HG03103 (cell line): ENCODE measurements around the gene TRIM71.
"Not testable (repeated sequence)": the region's sequence is repeated elsewhere in the genome, so short reads cannot be mapped to it uniquely, and the experiment has no call there.

Source experiments
- ATAC-seq: cut with Tn5 transposase; IDR thresholded peaks from one replicate; pipeline ENCODE4 v1.9.1; 2021; ENCODE audit warnings: low read depth; ENCODE audit not compliant: unreplicated experiment

Gene TRIM71

DNA sequence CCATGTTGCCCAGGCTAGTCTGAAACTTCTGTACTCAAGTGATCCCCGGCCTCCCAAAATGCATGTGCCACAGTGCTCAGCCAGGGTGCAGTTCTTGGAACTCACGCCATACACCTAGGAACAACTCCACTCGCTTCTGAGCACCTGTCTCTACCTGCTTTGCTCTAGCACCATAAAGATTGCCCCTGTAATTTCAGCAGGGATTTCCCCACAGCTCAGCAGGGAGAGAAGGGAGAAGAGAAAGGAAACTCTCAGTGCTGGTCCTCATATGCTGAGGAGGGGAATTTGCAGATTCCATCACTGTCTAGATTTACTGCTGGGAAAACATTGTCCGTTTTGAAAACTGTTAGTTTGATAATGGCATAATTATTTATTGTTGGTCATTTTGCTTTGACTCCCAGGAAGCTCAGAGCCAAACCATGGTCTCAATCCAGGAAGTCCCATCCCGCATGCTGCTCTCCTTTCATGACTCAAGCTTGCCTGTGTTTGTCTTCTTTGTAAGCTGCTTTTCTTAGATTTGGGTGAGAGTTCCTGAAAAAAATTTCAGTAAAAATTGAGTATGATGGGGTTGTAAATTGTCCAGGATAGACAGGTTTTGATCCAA lies 24.2 kb downstream of the TRIM71 start:
- no peak for ATAC-seq

DNA sequence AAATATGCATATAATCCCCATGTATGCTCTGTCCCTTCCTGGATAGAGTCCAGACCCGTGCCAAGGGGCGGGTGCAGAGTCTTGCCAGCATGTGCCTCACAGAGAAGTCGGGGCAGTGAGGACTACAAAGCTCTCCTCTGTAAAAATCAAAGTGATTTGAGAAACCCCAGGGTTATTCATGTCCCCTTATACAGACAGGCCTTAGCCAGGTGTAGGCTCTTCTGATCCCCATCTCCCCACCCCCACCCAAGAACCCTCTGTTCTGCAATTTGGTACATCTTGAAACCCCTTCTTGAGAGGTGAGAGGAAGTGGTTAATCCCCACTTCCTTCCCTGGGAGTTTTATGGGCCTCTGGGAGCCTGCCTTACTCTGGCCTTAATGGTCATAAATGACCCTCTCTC lies 24.7 kb downstream of the TRIM71 start:
- no peak for ATAC-seq

GRCh38 chr3:32842987-32843386 lies 25.2 kb downstream of the TRIM71 start:
- no peak for ATAC-seq

DNA sequence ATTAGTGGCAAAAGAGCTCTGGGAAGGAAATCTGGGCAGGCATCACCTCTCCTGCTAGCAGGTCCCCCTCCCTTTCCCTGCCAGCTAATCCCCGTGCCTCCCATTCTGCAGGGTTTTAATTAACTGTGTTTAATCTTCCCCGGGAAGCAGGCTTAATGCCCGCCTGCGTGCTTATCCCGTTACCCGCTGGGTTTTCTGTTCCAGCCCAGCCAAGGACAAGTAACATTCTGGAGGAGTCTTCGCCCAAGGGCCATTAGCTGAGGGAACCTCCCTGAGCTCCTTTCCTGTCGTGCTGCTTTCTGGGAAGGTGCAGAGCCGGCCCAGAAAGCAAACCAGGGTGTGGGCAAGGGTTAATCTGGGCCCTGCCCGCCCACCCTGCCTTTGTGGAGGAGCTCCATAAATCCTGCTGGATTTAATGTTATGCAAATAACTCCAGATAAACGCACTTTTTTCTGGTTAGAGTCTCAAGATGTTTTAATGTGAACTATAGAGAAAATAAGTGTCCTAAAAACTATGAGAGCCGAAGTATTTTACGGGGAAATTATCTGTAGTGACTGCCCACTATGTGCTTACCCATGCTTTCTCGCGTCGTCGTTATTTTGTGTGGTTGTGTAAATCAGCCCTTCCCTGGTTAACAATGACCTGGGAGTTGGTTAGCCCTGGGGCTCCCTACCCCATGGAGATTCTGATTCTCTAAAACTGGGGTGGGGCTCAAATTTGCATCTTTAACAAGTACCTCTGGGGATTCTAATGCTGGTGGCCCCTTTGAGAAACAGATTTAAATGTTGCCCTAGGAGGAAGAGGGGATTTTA lies 25.9 kb downstream of the TRIM71 start:
- no peak for ATAC-seq

GRCh38 chr3:32844322-32844654 lies 26.5 kb downstream of the TRIM71 start:
- ATAC-seq, result no peak

GRCh38 chr3:32844914-32845313 lies 27.1 kb downstream of the TRIM71 start:
- ATAC-seq, result no peak

DNA sequence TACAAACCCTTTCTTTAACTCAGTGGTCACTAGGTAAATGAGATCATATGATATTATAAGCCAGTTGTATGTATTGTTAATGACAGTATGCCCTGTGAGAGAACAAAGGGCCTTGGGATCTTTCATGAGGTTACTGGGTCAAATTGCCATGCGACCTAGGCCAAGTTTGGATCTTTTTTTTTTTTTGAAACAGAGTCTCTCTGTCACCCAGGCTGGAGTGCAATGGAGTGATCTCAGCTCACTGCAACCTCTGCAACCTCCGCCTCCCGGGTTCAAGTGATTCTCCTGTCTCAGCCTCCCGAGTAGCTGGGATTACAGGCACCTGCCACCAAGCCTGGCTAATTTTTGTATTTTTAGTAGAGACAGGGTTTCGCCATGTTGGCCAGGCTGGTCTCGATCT lies 27.7 kb downstream of the TRIM71 start:
- not testable (repeated sequence) for ATAC-seq

DNA sequence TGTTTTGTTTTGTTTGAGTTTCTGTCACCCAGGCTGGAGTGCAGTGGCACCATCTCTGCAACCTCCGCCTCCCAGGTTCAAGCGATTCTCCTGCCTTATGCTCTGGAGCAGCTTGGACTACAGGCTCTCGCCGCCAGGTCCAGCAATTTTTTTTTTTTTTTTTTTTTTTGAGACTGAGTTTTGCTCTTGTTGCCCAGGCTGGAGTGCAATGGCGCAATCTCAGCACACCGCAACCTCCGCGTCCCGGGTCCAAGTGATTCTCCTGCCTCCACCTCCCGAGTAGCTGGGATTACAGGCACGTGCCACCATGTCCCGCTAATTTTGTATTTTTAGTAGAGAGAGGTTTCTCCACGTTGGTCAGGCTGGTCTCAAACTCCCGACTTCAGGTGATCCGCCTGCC lies 29.2 kb downstream of the TRIM71 start:
- ATAC-seq, result not testable (repeated sequence)

DNA sequence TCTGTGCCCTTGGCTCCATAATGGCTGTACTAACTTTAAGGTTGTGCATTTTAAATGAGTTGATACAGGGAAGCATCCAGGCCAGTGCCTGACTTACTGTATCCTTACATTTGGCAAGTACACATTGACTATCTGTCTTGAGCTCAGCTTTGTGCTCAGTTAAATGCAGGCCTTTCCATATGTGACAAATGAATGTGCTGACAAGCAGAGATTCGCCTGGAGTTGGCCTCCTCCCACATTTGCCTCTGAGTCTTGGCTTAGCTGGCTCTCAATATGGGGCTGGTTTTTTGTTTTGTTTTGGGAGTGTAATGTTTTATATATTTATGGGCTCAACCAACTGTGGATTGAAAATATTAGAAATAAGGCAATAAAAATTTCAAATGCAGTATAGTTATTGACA lies 29.7 kb downstream of the TRIM71 start:
- ATAC-seq, result no peak

GRCh38 chr3:32848215-32848614 lies 30.4 kb downstream of the TRIM71 start:
- no peak for ATAC-seq

GRCh38 chr3:32849046-32849445 lies 31.2 kb downstream of the TRIM71 start:
- ATAC-seq, result no peak

- ATAC-seq, result no peak
These were observed 32.4 kb downstream of the TRIM71 start for GRCh38 chr3:32850226-32850625.

GRCh38 chr3:32850636-32851035 lies 32.8 kb downstream of the TRIM71 start:
- ATAC-seq, result no peak

GRCh38 chr3:32852146-32852545 lies 34.3 kb downstream of the TRIM71 start:
- no peak for ATAC-seq

DNA sequence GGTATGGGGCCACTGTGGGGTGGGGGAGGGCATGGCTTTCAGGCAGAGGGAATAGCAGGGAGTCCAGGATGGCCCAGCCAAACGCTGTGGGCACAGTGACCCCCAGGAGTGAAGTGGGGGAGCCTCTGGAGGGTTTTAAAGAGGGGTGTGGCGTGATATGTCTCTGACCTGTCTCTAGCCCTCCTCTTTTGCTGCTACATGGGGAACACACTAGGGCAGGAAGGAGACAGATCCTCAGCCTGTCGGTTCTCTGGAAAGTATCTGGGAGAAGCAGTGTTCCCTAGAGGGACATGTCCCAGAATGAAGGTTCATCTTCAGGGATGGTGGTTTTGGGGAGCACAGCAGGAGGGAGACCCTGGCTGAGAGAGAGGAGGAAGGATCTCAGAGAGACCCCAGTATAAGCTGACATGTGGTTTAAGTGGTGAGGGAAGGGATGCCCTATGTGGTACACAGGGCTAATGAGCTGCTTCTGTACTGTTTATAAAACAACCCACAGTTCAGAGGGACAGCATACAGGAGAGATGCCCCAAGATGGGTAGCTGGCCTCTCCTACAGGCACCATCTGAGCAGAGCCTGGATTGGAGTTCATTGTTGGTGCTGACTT lies 37.7 kb downstream of the TRIM71 start:
- ATAC-seq, result no peak

- no peak for ATAC-seq
These were observed 38.6 kb downstream of the TRIM71 start for GRCh38 chr3:32856355-32856889.

- ATAC-seq, result no peak
These were observed 39.2 kb downstream of the TRIM71 start for GRCh38 chr3:32856901-32857507.

GRCh38 chr3:32857921-32858320 lies 40.1 kb downstream of the TRIM71 start:
- ATAC-seq, result no peak

GRCh38 chr3:32859604-32860237 lies 41.9 kb downstream of the TRIM71 start:
- ATAC-seq, result no peak

- no peak for ATAC-seq
These were observed 42.7 kb downstream of the TRIM71 start for GRCh38 chr3:32860499-32860898.

DNA sequence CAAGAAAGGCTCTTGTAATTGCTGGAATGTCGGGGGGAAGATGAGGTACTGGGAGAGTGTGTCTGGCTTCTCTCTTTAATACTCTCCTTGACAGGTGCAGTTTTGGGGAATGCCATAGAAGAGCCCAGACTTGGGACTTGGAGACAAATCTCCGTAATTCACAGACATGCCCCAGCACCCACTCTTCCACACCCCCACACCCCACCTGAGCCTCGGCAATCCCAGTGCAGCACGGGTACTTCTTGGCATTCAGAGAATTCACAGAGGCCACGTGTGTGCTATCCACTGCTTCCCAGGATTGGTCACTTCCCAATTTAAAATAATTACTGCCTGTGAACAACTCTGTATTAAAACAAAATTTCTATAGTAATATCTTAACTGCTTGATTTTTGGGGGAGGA lies 43.9 kb downstream of the TRIM71 start:
- ATAC-seq, result no peak
